Activated naive CD8-positive, alpha-beta T cell treated with anti-CD3 and anti-CD28 coated beads, Interleukin-2, amount 50 U/mL, for 24 hours (primary cell): ENCODE results near the gene LIFR.

Experiments
- ATAC-seq: fragments of 150-1000 bp; cut with Tn5 transposase; one replicate; pipeline ENCODE4 v1.10.0; 2021
- DNase-seq: peaks from one replicate; pipeline ENCODE4 v3.0.0; 2021
- H3K27ac Mint-ChIP-seq: one replicate; pipeline ENCODE4 v1.8.0; 2021; ENCODE audit warnings: mild to moderate bottlenecking, mixed read lengths
- H3K27me3 Mint-ChIP-seq: one replicate; pipeline ENCODE4 v1.8.0; 2021; ENCODE audit warnings: mixed read lengths
- H3K36me3 Mint-ChIP-seq: one replicate; pipeline ENCODE4 v1.8.0; 2021; ENCODE audit warnings: low read depth, mixed read lengths
- H3K4me1 Mint-ChIP-seq: one replicate; pipeline ENCODE4 v1.8.0; 2021; ENCODE audit warnings: mixed read lengths
- H3K4me3 Mint-ChIP-seq: one replicate; pipeline ENCODE4 v1.8.0; 2021; ENCODE audit warnings: mild to moderate bottlenecking, moderate library complexity, mixed read lengths
- H3K9me3 Mint-ChIP-seq: one replicate; pipeline ENCODE4 v1.8.0; 2021; ENCODE audit warnings: mixed read lengths

Gene LIFR

GRCh38 chr5:38546691-38547146 is 9.7 kb downstream of the LIFR start:
- Mint-ChIP-seq H3K27me3 (peaks cover 21% of the 10 kb centered on the region), H3K36me3 (no peaks in the 10 kb centered on the region), H3K9me3 (no peaks in the 10 kb centered on the region), H3K4me1 (no peaks in the 10 kb centered on the region), H3K27ac (no peak overlapping the region), H3K4me3 (no peak overlapping the region)
- no peak for ATAC-seq
- no peak for DNase-seq

GRCh38 chr5:38543886-38544285 is 12.6 kb downstream of the LIFR start:
- H3K4me3 Mint-ChIP-seq, result no peak overlapping the region
- no peaks in the 10 kb centered on the region for H3K4me1 Mint-ChIP-seq
- no peaks in the 10 kb centered on the region for H3K9me3 Mint-ChIP-seq
- ATAC-seq (no peak), DNase-seq (no peak)
- H3K36me3 Mint-ChIP-seq, result no peaks in the 10 kb centered on the region
- no peak overlapping the region for H3K27ac Mint-ChIP-seq
- peaks cover 20% of the 10 kb centered on the region for H3K27me3 Mint-ChIP-seq

GRCh38 chr5:38543074-38543473 is 13.4 kb downstream of the LIFR start:
- Mint-ChIP-seq H3K27me3 (peaks cover 26% of the 10 kb centered on the region), H3K4me1 (no peaks in the 10 kb centered on the region), H3K4me3 (no peak overlapping the region), H3K36me3 (no peaks in the 10 kb centered on the region), H3K27ac (no peak overlapping the region), H3K9me3 (no peaks in the 10 kb centered on the region)
- no peak for DNase-seq
- no peak for ATAC-seq

- Mint-ChIP-seq H3K27ac (no peak overlapping the region), H3K4me3 (no peak overlapping the region), H3K4me1 (no peaks in the 10 kb centered on the region), H3K9me3 (no peaks in the 10 kb centered on the region), H3K27me3 (peaks cover 29% of the 10 kb centered on the region), H3K36me3 (no peaks in the 10 kb centered on the region)
- no peak for ATAC-seq
- DNase-seq, result no peak
These were observed 15.2 kb downstream of the LIFR start for GRCh38 chr5:38541174-38541725.

- Mint-ChIP-seq H3K36me3 (no peaks in the 10 kb centered on the region), H3K27me3 (peaks cover 29% of the 10 kb centered on the region), H3K9me3 (no peaks in the 10 kb centered on the region), H3K27ac (no peak overlapping the region), H3K4me3 (no peak overlapping the region), H3K4me1 (no peaks in the 10 kb centered on the region)
- ATAC-seq, result no peak
- DNase-seq, result no peak
These were observed 16.1 kb downstream of the LIFR start for GRCh38 chr5:38540314-38540713.

- Mint-ChIP-seq H3K4me3 (no peak overlapping the region), H3K27me3 (peaks cover 20% of the 10 kb centered on the region), H3K36me3 (no peaks in the 10 kb centered on the region), H3K27ac (no peak overlapping the region), H3K4me1 (no peaks in the 10 kb centered on the region), H3K9me3 (no peaks in the 10 kb centered on the region)
- DNase-seq, result no peak
- ATAC-seq, result no peak
These were observed 18.3 kb downstream of the LIFR start for GRCh38 chr5:38538161-38538560.

- ATAC-seq, result no peak
- Mint-ChIP-seq H3K9me3 (no peaks in the 10 kb centered on the region), H3K27ac (no peak overlapping the region), H3K4me1 (no peaks in the 10 kb centered on the region), H3K36me3 (no peaks in the 10 kb centered on the region), H3K27me3 (peaks cover 19% of the 10 kb centered on the region), H3K4me3 (no peak overlapping the region)
- DNase-seq, result no peak
These were observed 18.9 kb downstream of the LIFR start for GRCh38 chr5:38537505-38537904.

- ATAC-seq (no peak), DNase-seq (no peak)
- no peaks in the 10 kb centered on the region for H3K4me1 Mint-ChIP-seq
- no peaks in the 10 kb centered on the region for H3K9me3 Mint-ChIP-seq
- no peak overlapping the region for H3K27ac Mint-ChIP-seq
- H3K4me3 Mint-ChIP-seq, result no peak overlapping the region
- peaks cover 19% of the 10 kb centered on the region for H3K27me3 Mint-ChIP-seq
- no peaks in the 10 kb centered on the region for H3K36me3 Mint-ChIP-seq
These were observed 19.5 kb downstream of the LIFR start for GRCh38 chr5:38536968-38537367.

GRCh38 chr5:38535845-38536244 is 20.6 kb downstream of the LIFR start:
- H3K9me3 Mint-ChIP-seq, result peaks cover 3% of the 10 kb centered on the region
- H3K4me3 Mint-ChIP-seq, result no peak overlapping the region
- H3K36me3 Mint-ChIP-seq, result no peaks in the 10 kb centered on the region
- no peak for ATAC-seq
- no peaks in the 10 kb centered on the region for H3K4me1 Mint-ChIP-seq
- DNase-seq, result no peak
- H3K27ac Mint-ChIP-seq, result no peak overlapping the region
- H3K27me3 Mint-ChIP-seq, result peaks cover 21% of the 10 kb centered on the region

GRCh38 chr5:38535248-38535750 is 21.1 kb downstream of the LIFR start:
- peaks cover 21% of the 10 kb centered on the region for H3K27me3 Mint-ChIP-seq
- ATAC-seq (no peak), DNase-seq (no peak)
- no peak overlapping the region for H3K27ac Mint-ChIP-seq
- H3K36me3 Mint-ChIP-seq, result no peaks in the 10 kb centered on the region
- peaks cover 3% of the 10 kb centered on the region for H3K9me3 Mint-ChIP-seq
- no peaks in the 10 kb centered on the region for H3K4me1 Mint-ChIP-seq
- H3K4me3 Mint-ChIP-seq, result no peak overlapping the region

GRCh38 chr5:38534156-38534453 is 22.3 kb downstream of the LIFR start:
- DNase-seq (no peak), ATAC-seq (no peak)
- Mint-ChIP-seq H3K36me3 (no peaks in the 10 kb centered on the region), H3K4me1 (no peaks in the 10 kb centered on the region), H3K9me3 (peaks cover 3% of the 10 kb centered on the region), H3K4me3 (no peak overlapping the region), H3K27ac (no peak overlapping the region), H3K27me3 (peaks cover 20% of the 10 kb centered on the region)

GRCh38 chr5:38533286-38534155 is 22.9 kb downstream of the LIFR start:
- H3K36me3 Mint-ChIP-seq, result no peaks in the 10 kb centered on the region
- H3K9me3 Mint-ChIP-seq, result peaks cover 3% of the 10 kb centered on the region
- H3K27ac Mint-ChIP-seq, result no peak overlapping the region
- no peak overlapping the region for H3K4me3 Mint-ChIP-seq
- DNase-seq, result no peak
- H3K27me3 Mint-ChIP-seq, result peaks cover 18% of the 10 kb centered on the region
- ATAC-seq, result no peak
- no peaks in the 10 kb centered on the region for H3K4me1 Mint-ChIP-seq

GRCh38 chr5:38532165-38532669 is 24.2 kb downstream of the LIFR start:
- no peaks in the 10 kb centered on the region for H3K36me3 Mint-ChIP-seq
- H3K9me3 Mint-ChIP-seq, result peaks cover 3% of the 10 kb centered on the region
- ATAC-seq (no peak), DNase-seq (no peak)
- no peaks in the 10 kb centered on the region for H3K4me1 Mint-ChIP-seq
- H3K4me3 Mint-ChIP-seq, result no peak overlapping the region
- no peak overlapping the region for H3K27ac Mint-ChIP-seq
- peaks cover 21% of the 10 kb centered on the region for H3K27me3 Mint-ChIP-seq

GRCh38 chr5:38531518-38531917 is 24.9 kb downstream of the LIFR start:
- Mint-ChIP-seq H3K4me1 (no peaks in the 10 kb centered on the region), H3K9me3 (peaks cover 3% of the 10 kb centered on the region), H3K4me3 (no peak overlapping the region), H3K27me3 (peaks cover 24% of the 10 kb centered on the region), H3K27ac (no peak overlapping the region), H3K36me3 (no peaks in the 10 kb centered on the region)
- ATAC-seq, result no peak
- DNase-seq, result no peak

- H3K4me1 Mint-ChIP-seq, result no peaks in the 10 kb centered on the region
- peaks cover 28% of the 10 kb centered on the region for H3K27me3 Mint-ChIP-seq
- no peaks in the 10 kb centered on the region for H3K36me3 Mint-ChIP-seq
- H3K27ac Mint-ChIP-seq, result no peak overlapping the region
- DNase-seq (no peak), ATAC-seq (no peak)
- H3K9me3 Mint-ChIP-seq, result peaks cover 3% of the 10 kb centered on the region
- no peak overlapping the region for H3K4me3 Mint-ChIP-seq
These were observed 26.3 kb downstream of the LIFR start for GRCh38 chr5:38529955-38530646.
